Measurements from ENCODE around the gene STK32C. TPM values are rescaled to one million over a fixed set of nuclear protein-coding genes. Genes with fewer than 3 reads are reported as not detected.

The STK32C gene
- total RNA-seq, 1 experiment from 2014 or later: 13.9 TPM

GRCh38 chr10:132228616-132229015 lies 79.1 kb downstream of the STK32C start:
- no peaks in the 10 kb centered on the region for H3K36me3 ChIP-seq (ENCODE audit: low read depth)
- no peak overlapping the region for H3K27ac ChIP-seq
- no peaks in the 10 kb centered on the region for H3K9me2 ChIP-seq (ENCODE audit: insufficient read depth)
- no peak for TF ChIP-seq CTCF (conservative IDR thresholded peaks at IDR 0.05)
- no peak for TF ChIP-seq EZH2 (IDR thresholded peaks at IDR 0.05; ENCODE audit: low read depth)
- POLR2A ChIA-PET (ENCODE audit: unreplicated experiment): no interaction called here
- intact Hi-C loops (cut with micrococcal nuclease; ENCODE audit: unreplicated experiment): no loop called here
- H3K9me3 ChIP-seq (ENCODE audit: insufficient read depth, low read depth): no peaks in the 10 kb centered on the region
- H3K4me1 ChIP-seq (replicated peaks; ENCODE audit: insufficient read depth): no peaks in the 10 kb centered on the region
- no peaks in the 10 kb centered on the region for H3K79me2 ChIP-seq (ENCODE audit: low read depth)
- H3K27me3 ChIP-seq (ENCODE audit: insufficient read depth, low read depth): no peaks in the 10 kb centered on the region
- H3F3A ChIP-seq (ENCODE audit: insufficient read depth, low read depth): no peaks in the 10 kb centered on the region
- no peak overlapping the region for H2AFZ ChIP-seq
- no TSS peak for BruUV-seq (replicated peaks)
- no peak overlapping the region for H3K4me3 ChIP-seq
- CTCF ChIA-PET: no interaction called here
- no peaks in the 10 kb centered on the region for H4K20me1 ChIP-seq (ENCODE audit: insufficient read depth)
- H3K4me2 ChIP-seq: no peak overlapping the region
- DNase-seq: no peak

- Histone ChIP-seq H3K27ac (no peak overlapping the region), H3K9me2 (ENCODE audit: insufficient read depth) (no peaks in the 10 kb centered on the region), H3K79me2 (ENCODE audit: low read depth) (no peaks in the 10 kb centered on the region), H3K27me3 (ENCODE audit: insufficient read depth, low read depth) (no peaks in the 10 kb centered on the region), H3K4me2 (no peak overlapping the region), H4K20me1 (ENCODE audit: insufficient read depth) (no peaks in the 10 kb centered on the region), H3K4me3 (no peak overlapping the region), H3K36me3 (ENCODE audit: low read depth) (no peaks in the 10 kb centered on the region), H2AFZ (no peak overlapping the region), H3K9me3 (ENCODE audit: insufficient read depth, low read depth) (no peaks in the 10 kb centered on the region), H3K4me1 (replicated peaks; ENCODE audit: insufficient read depth) (no peaks in the 10 kb centered on the region), H3F3A (ENCODE audit: insufficient read depth, low read depth) (no peaks in the 10 kb centered on the region)
- TF ChIP-seq CTCF (conservative IDR thresholded peaks at IDR 0.05): no peak
- TF ChIP-seq EZH2 (IDR thresholded peaks at IDR 0.05; ENCODE audit: low read depth): no peak
- no TSS peak for BruUV-seq (replicated peaks)
- ChIA-PET POLR2A (ENCODE audit: unreplicated experiment) (no interaction called here), CTCF (no interaction called here)
- no peak for DNase-seq
- intact Hi-C loops (cut with micrococcal nuclease; ENCODE audit: unreplicated experiment): no loop called here
Observed at GRCh38 chr10:132227851-132228390, 79.8 kb downstream of the STK32C start.

- DNase-seq: no peak
- H3K27ac ChIP-seq: no peak overlapping the region
- intact Hi-C loops (cut with micrococcal nuclease; ENCODE audit: unreplicated experiment): no loop called here
- H3K36me3 ChIP-seq (ENCODE audit: low read depth): no peaks in the 10 kb centered on the region
- no peaks in the 10 kb centered on the region for H3K9me3 ChIP-seq (ENCODE audit: insufficient read depth, low read depth)
- no TSS peak for BruUV-seq (replicated peaks)
- no peaks in the 10 kb centered on the region for H3K79me2 ChIP-seq (ENCODE audit: low read depth)
- no peak overlapping the region for H2AFZ ChIP-seq
- TF ChIP-seq CTCF (conservative IDR thresholded peaks at IDR 0.05) (no peak), EZH2 (IDR thresholded peaks at IDR 0.05; ENCODE audit: low read depth) (no peak)
- POLR2A ChIA-PET (ENCODE audit: unreplicated experiment): no interaction called here
- CTCF ChIA-PET: no interaction called here
- no peaks in the 10 kb centered on the region for H3K4me1 ChIP-seq (replicated peaks; ENCODE audit: insufficient read depth)
- no peaks in the 10 kb centered on the region for H3F3A ChIP-seq (ENCODE audit: insufficient read depth, low read depth)
- no peak overlapping the region for H3K4me2 ChIP-seq
- no peaks in the 10 kb centered on the region for H3K9me2 ChIP-seq (ENCODE audit: insufficient read depth)
- no peak overlapping the region for H3K4me3 ChIP-seq
- no peaks in the 10 kb centered on the region for H3K27me3 ChIP-seq (ENCODE audit: insufficient read depth, low read depth)
- H4K20me1 ChIP-seq (ENCODE audit: insufficient read depth): no peaks in the 10 kb centered on the region
Observed at GRCh38 chr10:132226586-132227405, 81.0 kb downstream of the STK32C start.
